ENCODE data around the gene RPS15. TPM values are rescaled to one million over a fixed set of nuclear protein-coding genes. Genes with fewer than 3 reads are reported as not detected.
"Not testable (repeated sequence)": the region's sequence is repeated elsewhere in the genome, so short reads cannot be mapped to it uniquely, and the experiment has no call there.

RPS15 gene
- total RNA-seq, 1 donor from 2014 or later, result 1,045 TPM

GRCh38 chr19:1474765-1475351, 36.7 kb downstream of the RPS15 start:
- Histone ChIP-seq H3K27me3 (ENCODE audit: insufficient read depth, low read length) (peaks cover 5% of the 10 kb centered on the region), H3K9ac (ENCODE audit: low read length) (no peak overlapping the region), H3K9me3 (ENCODE audit: insufficient read depth, low read depth, low read length) (no peaks in the 10 kb centered on the region), H2AFZ (ENCODE audit: low read depth, low read length) (no peak overlapping the region), H4K20me1 (ENCODE audit: insufficient read depth, low read length) (peaks cover 69% of the 10 kb centered on the region), H3K4me2 (ENCODE audit: low read length) (no peak overlapping the region), H3K4me3 (ENCODE audit: insufficient read depth, low read depth, low read length) (no peak overlapping the region), H3K4me1 (ENCODE audit: insufficient read depth, low read length) (peaks cover 12% of the 10 kb centered on the region), H3K36me3 (ENCODE audit: insufficient read depth, low read length) (no peaks in the 10 kb centered on the region), H3K79me2 (ENCODE audit: insufficient read depth, low read length) (peaks cover 23% of the 10 kb centered on the region), H3K27ac (ENCODE audit: low read depth, low read length) (no peak overlapping the region)
- H3K27ac Mint-ChIP-seq (ENCODE audit: unreplicated experiment), result no peak overlapping the region
- TF ChIP-seq CTCF (IDR thresholded peaks at IDR 0.05; ENCODE audit: insufficient read depth, low read depth, low read length) (no peak), EZH2 (IDR thresholded peaks at IDR 0.05; ENCODE audit: insufficient read depth, low read length) (no peak)
- no peak overlapping the region for H3K4me3 Mint-ChIP-seq (ENCODE audit: unreplicated experiment)
- no peak for DNase-seq (ENCODE audit: low read depth)
- H3K4me1 Mint-ChIP-seq (ENCODE audit: low read depth, unreplicated experiment), result peaks cover 4% of the 10 kb centered on the region
- no peak for FAIRE-seq
- no peaks in the 10 kb centered on the region for H3K36me3 Mint-ChIP-seq (ENCODE audit: low read depth, unreplicated experiment)
- peaks cover 2% of the 10 kb centered on the region for H3K27me3 Mint-ChIP-seq (ENCODE audit: low read depth, unreplicated experiment)
- H3K9me3 Mint-ChIP-seq (ENCODE audit: unreplicated experiment), result peaks cover 3% of the 10 kb centered on the region

GRCh38 chr19:1475751-1476437, 37.7 kb downstream of the RPS15 start:
- FAIRE-seq, result no peak
- H3K9ac ChIP-seq (ENCODE audit: low read length), result no peak overlapping the region
- no peak overlapping the region for H3K4me3 ChIP-seq (ENCODE audit: insufficient read depth, low read depth, low read length)
- H3K27me3 ChIP-seq (ENCODE audit: insufficient read depth, low read length), result peaks cover 5% of the 10 kb centered on the region
- no peaks in the 10 kb centered on the region for H3K9me3 ChIP-seq (ENCODE audit: insufficient read depth, low read depth, low read length)
- no peak overlapping the region for H3K4me2 ChIP-seq (ENCODE audit: low read length)
- H4K20me1 ChIP-seq (ENCODE audit: insufficient read depth, low read length), result peaks cover 63% of the 10 kb centered on the region
- no peak overlapping the region for H3K27ac ChIP-seq (ENCODE audit: low read depth, low read length)
- TF ChIP-seq CTCF (IDR thresholded peaks at IDR 0.05; ENCODE audit: insufficient read depth, low read depth, low read length) (no peak), EZH2 (IDR thresholded peaks at IDR 0.05; ENCODE audit: insufficient read depth, low read length) (no peak)
- Mint-ChIP-seq H3K4me1 (ENCODE audit: low read depth, unreplicated experiment) (peaks cover 4% of the 10 kb centered on the region), H3K9me3 (ENCODE audit: unreplicated experiment) (peaks cover 3% of the 10 kb centered on the region), H3K27ac (ENCODE audit: unreplicated experiment) (no peak overlapping the region), H3K27me3 (ENCODE audit: low read depth, unreplicated experiment) (no peaks in the 10 kb centered on the region), H3K36me3 (ENCODE audit: low read depth, unreplicated experiment) (no peaks in the 10 kb centered on the region), H3K4me3 (ENCODE audit: unreplicated experiment) (no peak overlapping the region)
- H2AFZ ChIP-seq (ENCODE audit: low read depth, low read length), result no peak overlapping the region
- H3K36me3 ChIP-seq (ENCODE audit: insufficient read depth, low read length), result no peaks in the 10 kb centered on the region
- peaks cover 23% of the 10 kb centered on the region for H3K79me2 ChIP-seq (ENCODE audit: insufficient read depth, low read length)
- DNase-seq (ENCODE audit: low read depth), result no peak
- peaks cover 9% of the 10 kb centered on the region for H3K4me1 ChIP-seq (ENCODE audit: insufficient read depth, low read length)

GRCh38 chr19:1477056-1477455, 38.9 kb downstream of the RPS15 start:
- H3K79me2 ChIP-seq (ENCODE audit: insufficient read depth, low read length), result peaks cover 23% of the 10 kb centered on the region
- H3K9me3 ChIP-seq (ENCODE audit: insufficient read depth, low read depth, low read length); H3K27ac ChIP-seq (ENCODE audit: low read depth, low read length); H3K27me3 Mint-ChIP-seq (ENCODE audit: low read depth, unreplicated experiment); H3K9me3 Mint-ChIP-seq (ENCODE audit: unreplicated experiment); H3K27me3 ChIP-seq (ENCODE audit: insufficient read depth, low read length); FAIRE-seq; H3K9ac ChIP-seq (ENCODE audit: low read length); H3K4me1 ChIP-seq (ENCODE audit: insufficient read depth, low read length); H2AFZ ChIP-seq (ENCODE audit: low read depth, low read length); H3K4me1 Mint-ChIP-seq (ENCODE audit: low read depth, unreplicated experiment); H3K36me3 Mint-ChIP-seq (ENCODE audit: low read depth, unreplicated experiment); H3K4me2 ChIP-seq (ENCODE audit: low read length); H3K36me3 ChIP-seq (ENCODE audit: insufficient read depth, low read length); DNase-seq (ENCODE audit: low read depth); H3K4me3 ChIP-seq (ENCODE audit: insufficient read depth, low read depth, low read length): not testable (repeated sequence)
- H3K4me3 Mint-ChIP-seq (ENCODE audit: unreplicated experiment), result peak overlapping the region; percentile 88
- H3K27ac Mint-ChIP-seq (ENCODE audit: unreplicated experiment), result peak overlapping the region; percentile 53
- H4K20me1 ChIP-seq (ENCODE audit: insufficient read depth, low read length), result peaks cover 52% of the 10 kb centered on the region
